Measurements from ENCODE around the gene SORBS1.

SORBS1 gene

GRCh38 chr10:95325863-95326262 lies 235.3 kb downstream of the SORBS1 start (continued):
- no peak for TF ChIP-seq TSHZ1 (tag by site-specific recombination; IDR thresholded peaks at IDR 0.05; ENCODE audit: borderline replicate concordance)
- no peak for TF ChIP-seq PRDM2 (tag by site-specific recombination; IDR thresholded peaks at IDR 0.05; ENCODE audit: borderline replicate concordance)
- no peak for TF ChIP-seq ZNF645 (tag by site-specific recombination; IDR thresholded peaks at IDR 0.05)
- TF ChIP-seq PRDM4 (tag by site-specific recombination; IDR thresholded peaks at IDR 0.05) = no peak

- ChIA-PET POLR2A (interaction anchor here (1.1 kb wide), 1 partner anchor 9 kb away, joined by 3 read pairs; no protein-coding TSS in a partner anchor), CTCF (interaction anchor here (0.6 kb wide), 2 partner anchors 223 to 270 kb away, joined by 3 read pairs; no protein-coding TSS in a partner anchor)
- no peak overlapping the region for H3K27ac ChIP-seq (ENCODE audit: extremely low read depth, low read depth, low read length)
- no peak overlapping the region for H3K4me3 ChIP-seq (ENCODE audit: low read depth, low read length)
- TF ChIP-seq ZNF626 (tag by site-specific recombination; IDR thresholded peaks at IDR 0.05) (no peak), ZNF354C (tag by site-specific recombination; IDR thresholded peaks at IDR 0.05; ENCODE audit: borderline replicate concordance, low read depth) (no peak), SCRT2 (tag by site-specific recombination; IDR thresholded peaks at IDR 0.05) (no peak), ZNF423 (tag by site-specific recombination; IDR thresholded peaks at IDR 0.05) (no peak), ZNF704 (tag by site-specific recombination; IDR thresholded peaks at IDR 0.05) (no peak), ZNF488 (tag by site-specific recombination; IDR thresholded peaks at IDR 0.05) (no peak), FEZF1 (tag by site-specific recombination; IDR thresholded peaks at IDR 0.05) (no peak), ZNF335 (tag by site-specific recombination; conservative IDR thresholded peaks at IDR 0.05) (no peak), ZNF776 (tag by site-specific recombination; IDR thresholded peaks at IDR 0.05; ENCODE audit: borderline replicate concordance) (no peak), ZSCAN16 (tag by site-specific recombination; IDR thresholded peaks at IDR 0.05) (no peak)
- no peaks in the 10 kb centered on the region for H3K9me3 ChIP-seq (ENCODE audit: control insufficient read depth, insufficient read depth, low read depth, low read length)
- H3K4me1 ChIP-seq (ENCODE audit: control insufficient read depth, insufficient read depth, low read length) = peaks cover 9% of the 10 kb centered on the region
- no peaks in the 10 kb centered on the region for H3K36me3 ChIP-seq (ENCODE audit: control insufficient read depth in 2 of 2, insufficient read depth in 1 of 2, low read length in 2 of 2)
These were observed 236.5 kb downstream of the SORBS1 start for GRCh38 chr10:95324436-95325268.

Data from HEK293 (cell line).